Inflammatory macrophage treated with lipopolysaccharide for 1 hour (primary cell): Measurements from ENCODE around the gene RILPL2.
"Not testable (repeated sequence)": the region's sequence is repeated elsewhere in the genome, so short reads cannot be mapped to it uniquely, and the experiment has no call there.

Experiments
- DNase-seq, 2 donors: peaks; one replicate each; pipeline ENCODE4 v3.0.0-alpha.2; 2020 to 2022

Gene RILPL2

GRCh38 chr12:123449249-123449733, 12.8 kb upstream of the RILPL2 start:
- DNase-seq = peak; percentile 74 to 87

- DNase-seq = no peak
Observed at GRCh38 chr12:123446333-123446713, 9.8 kb upstream of the RILPL2 start.

- no peak for DNase-seq
Observed at GRCh38 chr12:123445388-123446332, 9.2 kb upstream of the RILPL2 start.

- peak; percentile 84 to 85 for DNase-seq
Observed at GRCh38 chr12:123444092-123445026, 7.9 kb upstream of the RILPL2 start.

- peak in 1 of 2 donors; percentile 39 for DNase-seq
Observed at GRCh38 chr12:123442774-123443173, 6.3 kb upstream of the RILPL2 start.

- DNase-seq = no peak
Observed at GRCh38 chr12:123441523-123442164, 5.2 kb upstream of the RILPL2 start.

GRCh38 chr12:123435636-123436016, 858 bp downstream of the RILPL2 start:
- DNase-seq = no peak

GRCh38 chr12:123433615-123434014, 2.9 kb downstream of the RILPL2 start:
- DNase-seq = no peak

GRCh38 chr12:123431951-123432817, 4.3 kb downstream of the RILPL2 start:
- DNase-seq = peak; percentile 95 to 97

- not testable (repeated sequence) for DNase-seq
Observed at GRCh38 chr12:123429101-123429500, 7.4 kb downstream of the RILPL2 start.

- DNase-seq = no peak
Observed at GRCh38 chr12:123428591-123428990, 7.9 kb downstream of the RILPL2 start.

GRCh38 chr12:123427036-123427769, 9.3 kb downstream of the RILPL2 start:
- DNase-seq = no peak

- no peak for DNase-seq
Observed at GRCh38 chr12:123421314-123421713, 15.2 kb downstream of the RILPL2 start.

- no peak for DNase-seq
Observed at GRCh38 chr12:123410041-123410412, 26.5 kb downstream of the RILPL2 start.

- DNase-seq = not testable (repeated sequence)
Observed at GRCh38 chr12:123409284-123410040, 27.0 kb downstream of the RILPL2 start.

GRCh38 chr12:123408619-123409018, 27.9 kb downstream of the RILPL2 start:
- not testable (repeated sequence) for DNase-seq

GRCh38 chr12:123407934-123408333, 28.6 kb downstream of the RILPL2 start:
- DNase-seq = not testable (repeated sequence)

GRCh38 chr12:123407269-123407668, 29.2 kb downstream of the RILPL2 start:
- DNase-seq = not testable (repeated sequence)

GRCh38 chr12:123404581-123404980, 31.9 kb downstream of the RILPL2 start:
- no peak for DNase-seq
